Measurements from ENCODE around the gene SNX32. TPM values are rescaled to one million over a fixed set of nuclear protein-coding genes. Genes with fewer than 3 reads are reported as not detected.

SNX32 gene
- total RNA-seq, 4 donors from 2014 or later = 0.21 to 0.99 (median 0.67) TPM

GRCh38 chr11:65803797-65804492 lies 29.8 kb upstream of the SNX32 start:
- TF ChIP-seq, protein P1, sequence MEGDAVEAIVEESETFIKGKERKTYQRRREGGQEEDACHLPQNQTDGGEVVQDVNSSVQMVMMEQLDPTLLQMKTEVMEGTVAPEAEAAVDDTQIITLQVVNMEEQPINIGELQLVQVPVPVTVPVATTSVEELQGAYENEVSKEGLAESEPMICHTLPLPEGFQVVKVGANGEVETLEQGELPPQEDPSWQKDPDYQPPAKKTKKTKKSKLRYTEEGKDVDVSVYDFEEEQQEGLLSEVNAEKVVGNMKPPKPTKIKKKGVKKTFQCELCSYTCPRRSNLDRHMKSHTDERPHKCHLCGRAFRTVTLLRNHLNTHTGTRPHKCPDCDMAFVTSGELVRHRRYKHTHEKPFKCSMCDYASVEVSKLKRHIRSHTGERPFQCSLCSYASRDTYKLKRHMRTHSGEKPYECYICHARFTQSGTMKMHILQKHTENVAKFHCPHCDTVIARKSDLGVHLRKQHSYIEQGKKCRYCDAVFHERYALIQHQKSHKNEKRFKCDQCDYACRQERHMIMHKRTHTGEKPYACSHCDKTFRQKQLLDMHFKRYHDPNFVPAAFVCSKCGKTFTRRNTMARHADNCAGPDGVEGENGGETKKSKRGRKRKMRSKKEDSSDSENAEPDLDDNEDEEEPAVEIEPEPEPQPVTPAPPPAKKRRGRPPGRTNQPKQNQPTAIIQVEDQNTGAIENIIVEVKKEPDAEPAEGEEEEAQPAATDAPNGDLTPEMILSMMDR (IDR thresholded peaks at IDR 0.05) = no peak
- TF ChIP-seq POLR2A (IDR thresholded peaks at IDR 0.05) = no peak
- H3K4me3 ChIP-seq (ENCODE audit: low read depth, poor library complexity, severe bottlenecking) = no peak overlapping the region
- no peak for DNase-seq (ENCODE audit: low spot score in 2 of 2)
- 57% methylated on average over 15 to 19 of the region's 21 CpGs for WGBS, 2 donors
- intact Hi-C loops (cut with DNase I; ENCODE audit: low total_unique reads) = no loop called here

GRCh38 chr11:65806979-65807378 lies 26.8 kb upstream of the SNX32 start:
- intact Hi-C loops (cut with DNase I; ENCODE audit: low total_unique reads) = no loop called here
- WGBS, 2 donors = 62 to 64% methylated on average over 6 of the region's 6 CpGs

GRCh38 chr11:65808744-65809341 lies 24.9 kb upstream of the SNX32 start:
- 54 to 57% methylated on average over 20 of the region's 20 CpGs for WGBS, 2 donors
- DNase-seq (ENCODE audit: low spot score in 2 of 2) = no peak
- no peak overlapping the region for H3K4me3 ChIP-seq (ENCODE audit: low read depth, poor library complexity, severe bottlenecking)
- intact Hi-C loops (cut with DNase I; ENCODE audit: low total_unique reads) = no loop called here
- no peak for TF ChIP-seq POLR2A (IDR thresholded peaks at IDR 0.05)

More at GRCh38 chr11:65806979-65807378, 26.8 kb upstream of the SNX32 start:
- no peak overlapping the region for H3K4me3 ChIP-seq (ENCODE audit: low read depth, poor library complexity, severe bottlenecking)
- no peak for DNase-seq (ENCODE audit: low spot score in 2 of 2)
- TF ChIP-seq POLR2A (IDR thresholded peaks at IDR 0.05) = no peak

DNA sequence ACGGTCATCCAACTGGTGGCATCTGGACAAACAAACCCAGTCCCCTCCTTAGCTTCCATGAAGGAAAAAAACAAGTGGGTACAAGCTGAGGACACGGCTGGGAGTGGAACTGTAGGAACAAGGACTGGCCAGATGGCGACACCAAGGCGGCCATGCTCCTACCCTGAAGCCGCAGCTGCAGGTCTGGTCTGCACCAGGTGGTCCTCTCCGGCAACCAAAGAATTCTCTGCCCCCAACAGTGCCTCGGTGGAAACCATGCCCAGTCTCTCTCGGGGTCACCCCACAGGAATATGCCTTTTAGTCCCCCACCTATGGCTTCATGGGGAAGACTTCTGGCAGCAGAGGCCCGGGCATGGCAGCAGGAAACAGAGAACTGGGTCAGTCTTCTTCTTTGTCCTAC lies 24.3 kb upstream of the SNX32 start:
- no peak overlapping the region for H3K4me3 ChIP-seq (ENCODE audit: low read depth, poor library complexity, severe bottlenecking)
- 75 to 82% methylated on average over 9 of the region's 9 CpGs for WGBS, 2 donors
- intact Hi-C loops (cut with DNase I; ENCODE audit: low total_unique reads) = no loop called here
- DNase-seq (ENCODE audit: low spot score in 2 of 2) = no peak
- no peak for TF ChIP-seq POLR2A (IDR thresholded peaks at IDR 0.05)
- TF ChIP-seq, protein P1 (IDR thresholded peaks at IDR 0.05) = no peak

GRCh38 chr11:65810046-65810868 lies 23.5 kb upstream of the SNX32 start:
- 69 to 77% methylated on average over 23 of the region's 23 CpGs for WGBS, 2 donors
- no peak overlapping the region for H3K4me3 ChIP-seq (ENCODE audit: low read depth, poor library complexity, severe bottlenecking)
- intact Hi-C loops (cut with DNase I; ENCODE audit: low total_unique reads) = no loop called here
- TF ChIP-seq, protein P1 (IDR thresholded peaks at IDR 0.05) = no peak
- no peak for DNase-seq (ENCODE audit: low spot score in 2 of 2)

GRCh38 chr11:65811764-65812475 lies 21.8 kb upstream of the SNX32 start:
- DNase-seq (ENCODE audit: low spot score in 2 of 2) = no peak
- intact Hi-C loops (cut with DNase I; ENCODE audit: low total_unique reads) = no loop called here
- WGBS, 2 donors = 77% methylated on average over 19 of the region's 19 CpGs

More at GRCh38 chr11:65811764-65812475, 21.8 kb upstream of the SNX32 start:
- no peak overlapping the region for H3K4me3 ChIP-seq (ENCODE audit: low read depth, poor library complexity, severe bottlenecking)
- TF ChIP-seq, protein P1 (IDR thresholded peaks at IDR 0.05) = no peak
- no peak for TF ChIP-seq POLR2A (IDR thresholded peaks at IDR 0.05)

Data from lower leg skin (tissue), 4 donors.